ENCODE measurements around the gene HAPLN3.
"Not testable (repeated sequence)": the region's sequence is repeated elsewhere in the genome, so short reads cannot be mapped to it uniquely, and the experiment has no call there.

Gene HAPLN3

DNA sequence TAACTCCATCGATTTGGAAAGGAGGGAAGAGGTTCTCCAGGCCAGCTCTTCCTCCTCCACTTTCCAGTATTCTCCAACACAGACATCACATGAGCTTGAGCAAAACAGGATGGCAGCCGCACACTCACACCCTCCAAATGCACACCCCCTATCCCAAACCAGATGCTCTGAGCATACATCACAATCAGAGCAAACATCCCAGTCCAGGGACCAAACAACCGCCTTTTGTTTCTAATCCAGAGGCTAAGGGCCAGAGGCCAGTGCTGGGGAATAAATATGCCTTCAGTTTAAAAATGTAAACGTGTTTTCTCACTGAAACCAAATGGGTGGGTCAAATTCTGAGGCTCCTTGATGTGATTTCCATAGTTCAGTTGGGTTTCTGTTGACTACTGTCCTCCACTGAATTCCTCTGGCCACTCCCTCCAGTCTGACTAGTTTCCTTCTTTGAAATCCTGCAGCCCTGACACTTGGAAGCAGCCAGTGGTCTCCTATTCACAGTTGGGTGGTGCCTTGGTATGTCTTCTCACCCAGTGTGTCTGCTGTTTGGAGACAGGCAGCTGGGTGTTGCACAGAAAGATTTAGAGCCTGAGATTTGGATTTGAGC, 37.0 kb upstream of the HAPLN3 start:
- in situ Hi-C loops (cut with MboI; ENCODE audit: low pct_unique_long_range_greater_than_20kb, low sequenced_read_pairs, unreplicated experiment): no loop called here
- no peak for TF ChIP-seq CTCF (IDR thresholded peaks at IDR 0.05; ENCODE audit: extremely low read depth, insufficient read depth, missing control alignments)
- no peak for DNase-seq (ENCODE audit: low spot score)

DNA sequence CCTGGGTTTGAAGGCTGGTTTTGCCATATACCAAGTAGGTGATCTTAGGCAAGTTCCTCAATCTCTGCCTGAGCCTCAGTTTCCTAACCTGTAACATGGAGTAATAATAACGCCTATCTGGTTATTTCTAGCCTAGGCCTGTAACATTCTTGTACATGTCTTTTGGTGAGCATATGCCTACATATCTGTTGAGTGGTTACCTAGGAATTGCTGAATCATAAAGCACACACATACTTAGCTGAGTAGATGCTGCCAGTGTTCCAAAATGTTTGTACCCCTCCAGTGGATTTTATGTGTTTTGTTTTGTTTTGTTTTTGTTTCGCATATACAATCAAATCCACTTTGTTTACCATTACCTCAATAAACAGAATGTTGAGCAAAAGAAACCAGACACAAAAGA, 35.2 kb upstream of the HAPLN3 start:
- in situ Hi-C loops (cut with MboI; ENCODE audit: low pct_unique_long_range_greater_than_20kb, low sequenced_read_pairs, unreplicated experiment): no loop called here
- no peak for DNase-seq (ENCODE audit: low spot score)
- no peak for TF ChIP-seq CTCF (IDR thresholded peaks at IDR 0.05; ENCODE audit: extremely low read depth, insufficient read depth, missing control alignments)

DNA sequence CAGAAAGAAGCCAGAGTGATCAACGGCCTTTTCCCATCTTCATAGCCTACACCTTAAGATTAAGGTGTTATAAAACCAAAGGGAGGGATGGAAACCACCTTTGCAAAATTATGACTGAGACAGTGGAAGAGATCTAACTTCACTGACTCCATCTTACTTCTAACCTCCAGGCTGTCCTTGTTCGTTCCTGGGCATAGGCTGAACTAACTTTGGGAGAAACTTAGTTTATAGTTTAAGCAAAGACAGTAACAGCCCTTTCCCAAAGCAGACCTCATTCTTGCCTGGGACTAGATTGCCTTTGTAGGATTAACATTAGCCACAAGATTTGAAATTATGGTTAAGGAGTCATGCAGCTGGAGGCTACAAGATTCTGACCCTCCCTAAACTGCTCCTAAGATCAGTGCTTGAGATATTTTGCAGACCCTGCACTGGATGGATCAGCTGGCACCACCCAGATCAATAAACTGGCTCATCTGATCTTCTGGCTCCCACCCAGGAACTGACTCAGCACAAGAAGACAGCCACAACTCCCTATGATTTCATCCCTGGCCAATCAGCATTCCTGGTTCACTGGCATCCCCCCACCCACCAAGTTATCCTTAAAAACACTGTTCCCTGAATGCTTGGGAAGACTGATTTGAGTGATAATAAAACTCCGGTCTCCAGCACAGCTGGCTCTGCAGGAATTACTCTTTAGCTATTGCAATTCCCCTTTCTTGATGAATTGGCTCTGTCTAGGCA, 34.2 kb upstream of the HAPLN3 start:
- in situ Hi-C loops (cut with MboI; ENCODE audit: low pct_unique_long_range_greater_than_20kb, low sequenced_read_pairs, unreplicated experiment); DNase-seq (ENCODE audit: low spot score): not testable (repeated sequence)

DNA sequence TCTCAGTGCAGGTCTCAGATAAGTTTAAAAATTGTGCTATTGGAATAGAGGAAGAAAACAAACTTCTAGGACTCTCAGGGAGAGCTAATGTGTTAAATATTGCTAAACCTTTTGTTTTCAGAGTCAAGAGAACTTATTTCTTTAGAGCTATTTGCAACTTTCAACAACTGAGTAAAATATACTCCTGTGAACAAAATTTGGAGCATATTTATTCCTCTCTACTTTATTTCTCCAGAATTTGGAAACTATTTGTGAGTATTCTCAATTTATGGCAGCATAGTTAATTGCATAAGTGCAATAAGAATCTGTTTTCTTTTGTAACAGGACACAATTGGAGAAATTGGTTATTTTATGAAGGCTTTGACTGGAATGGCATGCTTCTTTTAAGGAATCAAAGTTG, 32.8 kb upstream of the HAPLN3 start:
- DNase-seq (ENCODE audit: low spot score); in situ Hi-C loops (cut with MboI; ENCODE audit: low pct_unique_long_range_greater_than_20kb, low sequenced_read_pairs, unreplicated experiment): not testable (repeated sequence)

- in situ Hi-C loops (cut with MboI; ENCODE audit: low pct_unique_long_range_greater_than_20kb, low sequenced_read_pairs, unreplicated experiment); DNase-seq (ENCODE audit: low spot score): not testable (repeated sequence)
These were observed 30.3 kb upstream of the HAPLN3 start for GRCh38 chr15:88925648-88926047.

DNA sequence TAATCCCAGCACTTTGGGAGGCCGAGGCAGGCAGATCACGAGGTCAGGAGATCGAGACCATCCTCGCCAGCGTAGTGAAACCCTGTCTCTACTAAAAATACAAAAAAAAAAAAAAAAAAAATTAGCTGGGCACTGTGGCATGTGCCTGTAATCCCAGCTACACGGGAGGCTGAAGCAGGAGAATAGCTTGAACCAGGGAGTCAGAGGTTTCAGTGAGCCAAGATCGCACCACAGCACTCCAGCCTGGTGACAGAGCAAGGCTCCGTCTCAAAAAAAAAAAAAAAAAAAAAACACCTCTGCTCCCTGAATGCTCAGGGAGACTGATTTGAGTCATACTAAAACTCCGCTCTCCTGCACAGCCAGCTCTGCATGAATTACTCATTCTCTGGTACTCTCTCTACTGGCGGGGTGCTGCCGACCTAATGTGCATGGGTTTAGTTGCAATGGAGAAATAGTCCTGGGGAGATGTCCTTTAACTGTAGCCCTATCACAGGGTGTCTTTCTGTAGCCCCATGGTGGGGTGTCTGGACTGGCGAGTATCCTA, 25.6 kb upstream of the HAPLN3 start:
- in situ Hi-C loops (cut with MboI; ENCODE audit: low pct_unique_long_range_greater_than_20kb, low sequenced_read_pairs, unreplicated experiment): loop anchor here (25.0 kb wide), 1 partner anchor 266 kb away; no protein-coding TSS in a partner anchor
- not testable (repeated sequence) for DNase-seq (ENCODE audit: low spot score)

DNA sequence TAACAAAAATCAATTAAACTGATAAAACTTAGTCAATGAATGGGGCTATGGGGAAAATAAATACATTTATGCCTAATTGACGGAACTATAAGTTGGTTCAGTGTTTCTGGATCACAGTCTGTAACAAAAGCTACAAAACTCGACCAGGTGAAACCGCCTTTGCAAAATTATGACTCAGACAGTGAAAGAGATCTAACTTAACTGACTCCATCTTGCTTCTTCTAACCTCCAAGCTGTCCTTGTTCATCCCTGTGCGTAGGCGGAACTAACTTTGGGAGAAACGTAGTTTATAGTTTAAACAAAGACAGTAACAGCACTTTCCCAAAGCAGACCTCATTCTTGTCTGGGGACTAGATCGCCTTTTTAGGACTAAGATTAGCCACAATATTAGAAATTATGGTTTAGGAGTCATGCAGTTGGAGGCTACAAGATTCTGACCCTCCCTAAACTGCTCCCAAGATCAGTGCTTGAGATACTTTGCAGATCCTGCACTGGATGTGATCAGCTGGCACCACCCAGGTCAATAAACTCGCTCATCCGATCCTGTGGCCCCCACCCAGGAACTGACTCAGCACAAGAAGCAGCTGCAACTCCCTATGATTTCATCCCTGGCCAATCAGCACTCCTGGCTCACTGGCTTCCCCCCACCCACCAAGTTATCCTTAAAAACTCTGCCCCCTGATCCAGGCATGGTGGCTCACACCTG, 25.0 kb upstream of the HAPLN3 start:
- no peak for TF ChIP-seq CTCF (IDR thresholded peaks at IDR 0.05; ENCODE audit: extremely low read depth, insufficient read depth, missing control alignments)
- DNase-seq (ENCODE audit: low spot score): no peak
- in situ Hi-C loops (cut with MboI; ENCODE audit: low pct_unique_long_range_greater_than_20kb, low sequenced_read_pairs, unreplicated experiment): loop anchor here (25.0 kb wide), 1 partner anchor 267 kb away; no protein-coding TSS in a partner anchor

DNA sequence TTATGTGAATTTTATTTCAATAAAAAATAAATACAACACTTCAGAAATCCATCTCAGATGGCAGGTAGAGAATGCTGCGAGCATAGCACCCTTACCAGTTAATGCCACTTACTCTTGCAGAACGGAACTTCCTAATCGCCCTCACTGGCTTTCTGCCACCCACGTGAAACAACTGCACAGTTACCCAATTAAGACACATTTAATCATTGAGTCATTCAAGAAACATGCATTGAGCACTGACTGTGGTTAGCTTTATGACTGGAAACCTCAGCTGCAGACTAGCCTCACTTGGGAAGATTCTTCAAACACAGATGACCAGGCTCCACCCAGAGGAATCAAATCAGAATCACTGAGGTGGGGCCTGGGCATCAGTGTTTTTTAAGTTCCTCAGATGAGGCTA, 23.4 kb upstream of the HAPLN3 start:
- no peak for TF ChIP-seq CTCF (IDR thresholded peaks at IDR 0.05; ENCODE audit: extremely low read depth, insufficient read depth, missing control alignments)
- no peak for DNase-seq (ENCODE audit: low spot score)
- in situ Hi-C loops (cut with MboI; ENCODE audit: low pct_unique_long_range_greater_than_20kb, low sequenced_read_pairs, unreplicated experiment): loop anchor here (25.0 kb wide), 1 partner anchor 269 kb away; no protein-coding TSS in a partner anchor

Data from GM13977 (cell line).